ENCODE measurements around the gene DMRTC2. TPM values are rescaled to one million over a fixed set of nuclear protein-coding genes. Genes with fewer than 3 reads are reported as not detected.

The DMRTC2 gene
- total and polyA plus RNA-seq, 9 of the 15 experiments (the other 6 are each of a cell fraction or from before 2014, with no cell fraction given) = 0.03 TPM; not detected in 8

GRCh38 chr19:41859213-41859617, 14.4 kb downstream of the DMRTC2 start (continued):
- peak; percentile 46; the same call in 1 of the 2 replicates for TF ChIP-seq REST (IDR thresholded peaks at IDR 0.05; ENCODE audit: borderline replicate concordance)
- TF ChIP-seq REST (CRISPR knock-in tag; IDR thresholded peaks at IDR 0.05; ENCODE audit: low read depth) = no peak
- TF ChIP-seq RBM14 (IDR thresholded peaks at IDR 0.05; ENCODE audit: borderline replicate concordance, insufficient read depth, low read depth, low read length) = no peak
- peak; percentile 52 to 63 for TF ChIP-seq RAD21 (CRISPR knock-in tag; conservative IDR thresholded peaks at IDR 0.05 in 1 of 2, IDR thresholded peaks at IDR 0.05 in 1 of 2)
- TF ChIP-seq ZNF436 (CRISPR knock-in tag; IDR thresholded peaks at IDR 0.05) = no peak
- TF ChIP-seq HNRNPUL1 (IDR thresholded peaks at IDR 0.05; ENCODE audit: low read length) = no peak
- TF ChIP-seq FOSL1 (tag; conservative IDR thresholded peaks at IDR 0.05) = 0 out of 2 replicates have a peak, but pooled peaks have one; percentile 1
- no peak for TF ChIP-seq ZSCAN32 (CRISPR knock-in tag; IDR thresholded peaks at IDR 0.05)
- TF ChIP-seq SMC3 (conservative IDR thresholded peaks at IDR 0.05; ENCODE audit: insufficient read depth, low read depth, low read length) = 0 out of 2 replicates have a peak, but pooled peaks have one; percentile 39
- no peak for TF ChIP-seq PTBP1 (IDR thresholded peaks at IDR 0.05; ENCODE audit: low read depth, low read length)
